ENCODE data around the gene DNAJC24.

Gene DNAJC24

GRCh38 chr11:31419138-31419537 is 49.5 kb downstream of the DNAJC24 start:
- Histone ChIP-seq H3K27ac (no peak overlapping the region), H2AFZ (no peak overlapping the region), H3K27me3 (ENCODE audit: control insufficient read depth, insufficient read depth, low read length) (no peaks in the 10 kb centered on the region), H3K4me2 (ENCODE audit: low read length) (no peak overlapping the region), H3K4me3 (ENCODE audit: low read depth, low read length) (no peak overlapping the region), H3K9me3 (ENCODE audit: control insufficient read depth, low read length) (no peaks in the 10 kb centered on the region), H3K79me2 (no peaks in the 10 kb centered on the region), H3K4me1 (no peaks in the 10 kb centered on the region), H3K36me3 (ENCODE audit: control insufficient read depth, insufficient read depth, low read length) (no peaks in the 10 kb centered on the region), H3K9ac (no peak overlapping the region)
- TF ChIP-seq CTCF (IDR thresholded peaks at IDR 0.05), result no peak

GRCh38 chr11:31419669-31420068 is 50.0 kb downstream of the DNAJC24 start:
- Histone ChIP-seq H3K36me3 (ENCODE audit: control insufficient read depth, insufficient read depth, low read length) (no peaks in the 10 kb centered on the region), H3K79me2 (no peaks in the 10 kb centered on the region)
- no peak for TF ChIP-seq CTCF (IDR thresholded peaks at IDR 0.05)

GRCh38 chr11:31421820-31422219 is 52.2 kb downstream of the DNAJC24 start:
- no peak for TF ChIP-seq CTCF (IDR thresholded peaks at IDR 0.05)
- no peaks in the 10 kb centered on the region for H3K4me1 ChIP-seq
- no peak overlapping the region for H3K9ac ChIP-seq
- H3K79me2 ChIP-seq, result no peaks in the 10 kb centered on the region
- no peak overlapping the region for H3K27ac ChIP-seq
- H3K4me3 ChIP-seq (ENCODE audit: low read depth, low read length), result no peak overlapping the region
- H3K4me2 ChIP-seq (ENCODE audit: low read length), result no peak overlapping the region
- no peaks in the 10 kb centered on the region for H3K9me3 ChIP-seq (ENCODE audit: control insufficient read depth, low read length)
- no peaks in the 10 kb centered on the region for H3K27me3 ChIP-seq (ENCODE audit: control insufficient read depth, insufficient read depth, low read length)
- H2AFZ ChIP-seq, result no peak overlapping the region
- H3K36me3 ChIP-seq (ENCODE audit: control insufficient read depth, insufficient read depth, low read length), result no peaks in the 10 kb centered on the region

More at GRCh38 chr11:31419669-31420068, 50.0 kb downstream of the DNAJC24 start:
- H3K9me3 ChIP-seq (ENCODE audit: control insufficient read depth, low read length), result no peaks in the 10 kb centered on the region
- H2AFZ ChIP-seq, result no peak overlapping the region
- H3K4me1 ChIP-seq, result no peaks in the 10 kb centered on the region
- H3K27ac ChIP-seq, result no peak overlapping the region
- no peak overlapping the region for H3K9ac ChIP-seq
- no peak overlapping the region for H3K4me2 ChIP-seq (ENCODE audit: low read length)
- H3K27me3 ChIP-seq (ENCODE audit: control insufficient read depth, insufficient read depth, low read length), result no peaks in the 10 kb centered on the region
- no peak overlapping the region for H3K4me3 ChIP-seq (ENCODE audit: low read depth, low read length)

GRCh38 chr11:31422703-31423102 is 53.0 kb downstream of the DNAJC24 start:
- Histone ChIP-seq H3K27ac (no peak overlapping the region), H3K4me1 (no peaks in the 10 kb centered on the region), H3K9ac (no peak overlapping the region), H3K4me3 (ENCODE audit: low read depth, low read length) (no peak overlapping the region), H3K4me2 (ENCODE audit: low read length) (no peak overlapping the region), H3K36me3 (ENCODE audit: control insufficient read depth, insufficient read depth, low read length) (no peaks in the 10 kb centered on the region), H3K79me2 (no peaks in the 10 kb centered on the region), H3K27me3 (ENCODE audit: control insufficient read depth, insufficient read depth, low read length) (no peaks in the 10 kb centered on the region), H2AFZ (no peak overlapping the region), H3K9me3 (ENCODE audit: control insufficient read depth, low read length) (no peaks in the 10 kb centered on the region)
- TF ChIP-seq CTCF (IDR thresholded peaks at IDR 0.05), result no peak

GRCh38 chr11:31424652-31425051 is 55.0 kb downstream of the DNAJC24 start:
- Histone ChIP-seq H3K4me2 (ENCODE audit: low read length) (no peak overlapping the region), H3K36me3 (ENCODE audit: control insufficient read depth, insufficient read depth, low read length) (no peaks in the 10 kb centered on the region), H3K9ac (no peak overlapping the region), H2AFZ (no peak overlapping the region), H3K79me2 (no peaks in the 10 kb centered on the region), H3K27ac (no peak overlapping the region), H3K4me3 (ENCODE audit: low read depth, low read length) (no peak overlapping the region), H3K9me3 (ENCODE audit: control insufficient read depth, low read length) (no peaks in the 10 kb centered on the region), H3K4me1 (no peaks in the 10 kb centered on the region), H3K27me3 (ENCODE audit: control insufficient read depth, insufficient read depth, low read length) (no peaks in the 10 kb centered on the region)
- no peak for TF ChIP-seq CTCF (IDR thresholded peaks at IDR 0.05)

Measured in parathyroid adenoma (tissue), 2 donors.